Karpas-422 (cell line): ENCODE measurements around the gene CDX1. TPM values are rescaled to one million over a fixed set of nuclear protein-coding genes. Genes with fewer than 3 reads are reported as not detected.

Experiments used
- DNase-seq: peaks from one replicate; pipeline ENCODE4 v3.0.0-alpha.2; 2015
- H2AFZ ChIP-seq: fragments of 200-600 bp; sonication (generic); 2 replicates; pipeline ENCODE4 v1.6.1; 2014; ENCODE audit warnings: antibody characterized with exemption, low read length, mixed read lengths
- H3K27ac ChIP-seq: fragments of 200-600 bp; sonication (generic); 2 replicates; pipeline ENCODE4 v1.5.1; 2014; ENCODE audit warnings: mild to moderate bottlenecking, low read length, moderate library complexity
- H3K27me3 ChIP-seq: fragments of 200-600 bp; sonication (generic); 2 replicates; pipeline ENCODE4 v1.6.1; 2014; ENCODE audit warnings: low read length, mixed read lengths
- H3K36me3 ChIP-seq: fragments of 200-600 bp; sonication (generic); 2 replicates; pipeline ENCODE4 v1.6.1; 2014; ENCODE audit warnings: low read length, mixed read lengths; ENCODE audit not compliant: insufficient read depth
- H3K4me1 ChIP-seq: fragments of 200-600 bp; sonication (generic); 2 replicates; pipeline ENCODE4 v1.6.1; 2014; ENCODE audit warnings: mild to moderate bottlenecking, low read length, mixed read lengths
- H3K4me2 ChIP-seq: fragments of 200-600 bp; sonication (generic); 2 replicates; pipeline ENCODE4 v1.6.1; 2014; ENCODE audit warnings: low read length, low read depth, mild to moderate bottlenecking; ENCODE audit not compliant: poor library complexity, severe bottlenecking
- H3K4me3 ChIP-seq: fragments of 200-600 bp; sonication (generic); 2 replicates; pipeline ENCODE4 v1.5.1; 2014; ENCODE audit warnings: mild to moderate bottlenecking, antibody characterized with exemption, low read length, mixed read lengths
- H3K79me2 ChIP-seq: fragments of 200-600 bp; sonication (generic); 2 replicates; pipeline ENCODE4 v1.6.1; 2014; ENCODE audit warnings: mild to moderate bottlenecking, low read length, mixed read lengths
- H3K9ac ChIP-seq: fragments of 200-600 bp; sonication (generic); 2 replicates; pipeline ENCODE4 v1.6.0; 2014; ENCODE audit warnings: low read length
- H3K9me2 ChIP-seq: fragments of 200-600 bp; sonication (generic), shearing (Covaris generic); replicated peaks from 2 replicates; pipeline ENCODE4 v1.6.0; 2014; ENCODE audit warnings: mild to moderate bottlenecking, low read length, moderate library complexity; ENCODE audit not compliant: insufficient read depth
- H3K9me3 ChIP-seq: fragments of 300-700, 200-600 bp; sonication (generic); 2 replicates; pipeline ENCODE4 v1.6.1; 2014; ENCODE audit warnings: low read length, mixed read lengths
- H4K20me1 ChIP-seq: fragments of 200-600 bp; sonication (generic); 2 replicates; pipeline ENCODE4 v1.6.1; 2014; ENCODE audit warnings: mild to moderate bottlenecking, antibody characterized with exemption, low read length, low read depth; ENCODE audit not compliant: insufficient read depth
- total RNA-seq: library from RNA; depleted of rRNA; stranded (reverse); fragments of >200 nt; shearing (Covaris generic); gene quantifications from 2 replicates; pipeline ENCODE4 v1.2.3, GENCODE V29; 2014; ENCODE audit warnings: low replicate concordance; rRNA removed

The CDX1 gene
- not detected in 2 replicates for total RNA-seq

- no peak for DNase-seq
- no peak within 1 kb of the TSS for H3K4me2 ChIP-seq
- no peaks in the 10 kb centered on the region for H3K9me3 ChIP-seq
- H2AFZ ChIP-seq: no peak within 1 kb of the TSS
- no peak within 1 kb of the TSS for H3K9ac ChIP-seq
- no peak within 1 kb of the TSS for H3K4me3 ChIP-seq
- H3K27me3 ChIP-seq: no peaks in the 10 kb centered on the region
- no peaks in the 10 kb centered on the region for H3K9me2 ChIP-seq
- H3K27ac ChIP-seq: no peak within 1 kb of the TSS
- no peaks in the 10 kb centered on the region for H3K79me2 ChIP-seq
- H3K36me3 ChIP-seq: no peaks in the 10 kb centered on the region
- no peaks in the 10 kb centered on the region for H4K20me1 ChIP-seq
- no peaks in the 10 kb centered on the region for H3K4me1 ChIP-seq
Measured at GRCh38 chr5:150166650-150167511, at the start of gene CDX1. TSS of gene CDX1 (plus strand) at chr5:150166778. CDS start at chr5:150166877, 99 bp downstream.

GRCh38 chr5:150117945-150118560 is 48.5 kb upstream of the CDX1 start:
- Histone ChIP-seq H3K36me3 (no peaks in the 10 kb centered on the region), H3K27ac (no peak overlapping the region)

DNA sequence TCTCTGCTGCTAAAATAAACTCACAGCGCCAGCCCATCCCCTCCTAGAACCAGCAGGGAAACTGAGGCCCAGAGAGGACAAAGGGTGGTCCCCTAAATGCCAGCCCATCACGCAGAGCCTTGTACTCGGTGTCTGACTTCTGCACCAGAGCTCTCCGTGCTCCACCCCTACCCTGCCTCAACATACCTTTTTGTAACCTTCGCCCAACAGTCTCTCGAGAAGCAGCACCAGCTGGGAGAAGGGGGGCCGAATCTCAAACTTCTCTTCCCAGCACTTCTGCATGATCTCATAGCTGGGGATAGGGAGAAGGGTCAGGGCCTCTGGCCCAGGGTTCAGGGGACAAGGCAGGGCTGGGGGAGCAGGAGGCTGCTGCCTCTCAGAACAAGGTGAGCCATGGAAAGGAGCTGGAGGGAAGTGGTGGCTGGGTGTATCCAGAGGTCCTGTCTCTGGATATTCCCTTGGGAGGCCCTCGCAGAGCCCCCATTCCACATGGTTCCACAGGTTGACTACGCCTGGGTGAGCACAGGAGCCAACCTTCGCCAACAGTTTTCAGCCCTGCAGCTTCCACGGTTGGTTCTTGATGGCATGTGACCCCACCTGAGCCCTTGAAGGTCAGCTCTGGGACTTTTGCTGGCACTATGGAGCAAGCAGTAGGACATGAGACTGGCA is 47.9 kb upstream of the CDX1 start:
- H3K36me3 ChIP-seq: no peaks in the 10 kb centered on the region
- H3K27me3 ChIP-seq: no peaks in the 10 kb centered on the region
- DNase-seq: no peak
- H2AFZ ChIP-seq: no peak overlapping the region
- no peaks in the 10 kb centered on the region for H3K79me2 ChIP-seq
- H3K9me2 ChIP-seq: no peaks in the 10 kb centered on the region
- H3K9me3 ChIP-seq: no peaks in the 10 kb centered on the region
- no peak overlapping the region for H3K4me3 ChIP-seq
- peaks cover 3% of the 10 kb centered on the region; the same call in 1 of the 2 replicates for H4K20me1 ChIP-seq
- H3K4me2 ChIP-seq: no peak overlapping the region
- H3K27ac ChIP-seq: no peak overlapping the region
- H3K9ac ChIP-seq: no peak overlapping the region
- H3K4me1 ChIP-seq: no peaks in the 10 kb centered on the region

More at GRCh38 chr5:150117945-150118560, 48.5 kb upstream of the CDX1 start:
- H4K20me1 ChIP-seq: peaks cover 2% of the 10 kb centered on the region; the same call in 1 of the 2 replicates
- H3K9me3 ChIP-seq: no peaks in the 10 kb centered on the region
- no peaks in the 10 kb centered on the region for H3K4me1 ChIP-seq
- no peaks in the 10 kb centered on the region for H3K27me3 ChIP-seq
- no peak overlapping the region for H2AFZ ChIP-seq
- H3K9me2 ChIP-seq: no peaks in the 10 kb centered on the region
- no peak overlapping the region for H3K4me3 ChIP-seq
- H3K4me2 ChIP-seq: no peak overlapping the region
- no peaks in the 10 kb centered on the region for H3K79me2 ChIP-seq
- no peak overlapping the region for H3K9ac ChIP-seq
- DNase-seq: no peak

DNA sequence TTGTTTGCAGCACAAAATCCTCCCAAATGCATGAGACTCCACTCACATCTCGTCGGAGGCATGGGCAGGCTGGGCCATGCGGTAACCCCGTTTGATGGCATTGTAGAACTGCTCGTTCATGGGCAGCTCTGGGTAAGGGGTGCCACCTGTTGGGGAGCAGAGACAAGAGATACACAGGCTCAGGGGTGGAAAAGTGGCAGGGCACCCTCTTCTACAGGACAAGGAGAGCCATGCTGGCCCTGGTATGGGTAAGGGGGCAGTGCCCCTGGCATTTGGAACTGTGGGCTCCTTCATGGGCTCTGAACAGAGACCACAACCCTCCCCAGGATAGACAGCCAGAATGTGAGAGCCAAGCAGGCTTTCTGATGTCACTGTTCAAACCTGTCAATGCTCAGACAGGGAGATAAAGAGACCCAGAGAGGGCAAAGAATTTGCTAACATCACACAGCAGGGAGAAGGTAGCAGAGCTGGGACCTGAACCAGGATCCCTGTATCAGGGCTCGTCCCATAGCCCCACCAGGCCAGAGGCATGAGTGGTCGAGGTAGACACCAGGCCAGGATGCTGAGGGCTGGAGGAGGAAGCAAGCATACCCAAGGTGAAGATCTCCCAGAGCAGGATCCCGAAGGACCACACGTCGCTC is 47.0 kb upstream of the CDX1 start:
- no peak overlapping the region for H3K4me2 ChIP-seq
- no peak overlapping the region for H3K4me3 ChIP-seq
- H3K79me2 ChIP-seq: no peaks in the 10 kb centered on the region
- no peaks in the 10 kb centered on the region for H3K4me1 ChIP-seq
- no peak overlapping the region for H3K9ac ChIP-seq
- no peak overlapping the region for H2AFZ ChIP-seq
- H3K36me3 ChIP-seq: no peaks in the 10 kb centered on the region
- H3K9me3 ChIP-seq: no peaks in the 10 kb centered on the region
- no peak overlapping the region for H3K27ac ChIP-seq
- DNase-seq: peak; percentile 49
- peaks cover 3% of the 10 kb centered on the region; the same call in 1 of the 2 replicates for H4K20me1 ChIP-seq
- no peaks in the 10 kb centered on the region for H3K9me2 ChIP-seq
- H3K27me3 ChIP-seq: no peaks in the 10 kb centered on the region

GRCh38 chr5:150120062-150120441 is 46.5 kb upstream of the CDX1 start:
- Histone ChIP-seq H3K36me3 (no peaks in the 10 kb centered on the region), H4K20me1 (peaks cover 3% of the 10 kb centered on the region; the same call in 1 of the 2 replicates), H3K9me3 (no peaks in the 10 kb centered on the region), H3K79me2 (no peaks in the 10 kb centered on the region), H3K27me3 (no peaks in the 10 kb centered on the region), H3K4me1 (no peaks in the 10 kb centered on the region), H3K9ac (no peak overlapping the region), H3K9me2 (no peaks in the 10 kb centered on the region), H2AFZ (no peak overlapping the region), H3K4me2 (no peak overlapping the region), H3K4me3 (no peak overlapping the region), H3K27ac (no peak overlapping the region)
- DNase-seq: no peak

DNA sequence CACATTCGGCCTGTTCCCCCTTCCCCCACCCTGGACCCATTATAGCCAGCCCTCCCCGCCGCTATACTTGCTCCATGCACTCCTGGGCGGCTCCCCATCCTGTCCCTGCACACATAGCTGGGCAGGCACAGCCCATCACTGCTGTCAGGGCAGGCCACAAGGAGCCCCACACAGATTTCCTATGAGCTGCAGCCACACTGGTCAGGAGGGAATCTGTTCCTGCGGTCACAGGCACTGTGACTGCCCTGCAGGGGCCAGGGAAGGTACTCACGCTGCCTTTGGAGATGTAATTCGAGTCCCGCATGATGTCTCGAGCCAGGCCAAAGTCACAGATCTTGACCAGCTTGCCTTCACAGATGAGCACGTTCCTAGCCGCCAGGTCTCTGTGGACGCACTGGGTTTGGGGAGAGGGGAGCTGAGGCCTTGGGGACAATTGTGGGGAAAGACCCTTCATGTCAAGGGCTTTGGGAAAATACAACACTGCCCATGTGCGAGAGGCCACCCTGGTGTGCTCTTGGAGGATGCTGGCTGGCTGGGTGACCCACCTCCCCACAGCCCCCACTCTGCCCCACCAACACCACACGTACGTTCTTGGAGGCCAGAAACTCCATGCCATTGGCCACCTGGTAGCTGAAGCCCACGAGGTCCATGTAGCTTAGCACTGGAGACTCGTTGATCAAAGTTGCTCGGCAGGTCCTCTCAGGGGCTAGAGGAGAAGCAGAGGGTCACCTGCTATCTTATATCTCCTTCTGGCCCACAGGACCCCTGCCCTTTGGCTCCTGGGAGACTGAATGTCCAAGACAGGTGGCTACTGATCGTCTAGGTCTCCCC is 45.7 kb upstream of the CDX1 start:
- H3K4me3 ChIP-seq: no peak overlapping the region
- no peaks in the 10 kb centered on the region for H3K4me1 ChIP-seq
- no peak overlapping the region for H2AFZ ChIP-seq
- no peaks in the 10 kb centered on the region for H3K9me3 ChIP-seq
- no peaks in the 10 kb centered on the region for H3K36me3 ChIP-seq
- no peaks in the 10 kb centered on the region for H3K79me2 ChIP-seq
- H3K4me2 ChIP-seq: no peak overlapping the region
- peaks cover 3% of the 10 kb centered on the region; the same call in 1 of the 2 replicates for H4K20me1 ChIP-seq
- DNase-seq: no peak
- H3K27me3 ChIP-seq: no peaks in the 10 kb centered on the region
- no peak overlapping the region for H3K9ac ChIP-seq
- no peak overlapping the region for H3K27ac ChIP-seq
- H3K9me2 ChIP-seq: no peaks in the 10 kb centered on the region

DNA sequence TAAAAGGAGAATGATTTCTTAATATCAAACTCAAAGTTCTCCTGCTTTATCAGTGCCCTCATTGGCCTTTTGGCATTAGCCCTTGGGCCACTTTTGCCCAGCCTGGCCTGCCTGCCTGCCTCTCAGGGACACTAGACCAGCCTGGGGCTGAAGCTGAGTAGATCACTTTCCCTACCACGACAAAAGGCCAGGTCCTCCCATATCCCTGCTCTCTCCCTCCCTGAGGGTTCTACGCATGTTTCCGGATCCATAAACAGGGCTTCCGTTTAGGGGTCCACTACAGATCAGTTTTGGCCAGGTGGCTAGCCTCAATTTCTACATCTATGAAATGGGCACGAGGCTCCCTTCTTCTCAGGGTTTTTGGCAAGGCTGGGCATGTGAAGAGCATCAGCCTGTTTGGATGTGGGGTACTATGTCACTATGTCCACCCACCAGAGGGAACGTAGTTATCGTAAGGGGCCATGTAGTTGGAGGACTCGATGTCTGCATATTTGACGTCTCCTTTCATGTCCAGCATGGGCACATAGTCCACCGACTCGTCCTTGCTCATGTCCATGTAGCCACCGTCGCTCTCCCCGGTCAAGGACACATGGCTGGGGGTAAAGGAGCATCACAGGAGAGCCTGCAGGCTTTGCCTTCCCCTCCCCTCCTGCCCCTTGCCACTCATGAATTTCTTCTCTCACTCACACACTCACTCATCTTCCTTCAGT is 45.0 kb upstream of the CDX1 start:
- no peak overlapping the region for H3K9ac ChIP-seq
- no peak overlapping the region for H3K4me2 ChIP-seq

More for the DNA sequence above, 45.0 kb upstream of the CDX1 start:
- H3K4me1 ChIP-seq: no peaks in the 10 kb centered on the region
- no peaks in the 10 kb centered on the region for H3K79me2 ChIP-seq
- no peaks in the 10 kb centered on the region for H3K36me3 ChIP-seq
- no peaks in the 10 kb centered on the region for H3K27me3 ChIP-seq
- H3K9me3 ChIP-seq: no peaks in the 10 kb centered on the region
- no peak overlapping the region for H3K27ac ChIP-seq
- 0 out of 2 replicates have a peak, but pooled peaks cover 3% of the 10 kb centered on the region for H4K20me1 ChIP-seq
- H3K4me3 ChIP-seq: no peak overlapping the region
- no peak for DNase-seq
- no peaks in the 10 kb centered on the region for H3K9me2 ChIP-seq
- no peak overlapping the region for H2AFZ ChIP-seq
